Measurements from ENCODE around the gene FASTK.

FASTK gene

GRCh38 chr7:151088019-151088855, 7.6 kb upstream of the FASTK start:
- H3K27ac ChIP-seq = peak overlapping the region; percentile 96
- TF ChIP-seq CTCF (conservative IDR thresholded peaks at IDR 0.05) (no peak), ZFX (IDR thresholded peaks at IDR 0.05) (peak; percentile 5; the same call in 1 of the 2 replicates)

GRCh38 chr7:151087245-151088018, 6.8 kb upstream of the FASTK start:
- peak overlapping the region; percentile 96 for H3K27ac ChIP-seq
- TF ChIP-seq CTCF (conservative IDR thresholded peaks at IDR 0.05) (peak; percentile 74), ZFX (IDR thresholded peaks at IDR 0.05) (peak; percentile 95)

GRCh38 chr7:151086802-151087244, 6.2 kb upstream of the FASTK start:
- TF ChIP-seq ZFX (IDR thresholded peaks at IDR 0.05) = no peak
- no peak for TF ChIP-seq CTCF (conservative IDR thresholded peaks at IDR 0.05)
- peak overlapping the region; percentile 96 for H3K27ac ChIP-seq

- no peak for TF ChIP-seq CTCF (conservative IDR thresholded peaks at IDR 0.05)
- TF ChIP-seq ZFX (IDR thresholded peaks at IDR 0.05) = no peak
- peak within 1 kb of the TSS; percentile 96 for H3K27ac ChIP-seq
Observed at GRCh38 chr7:151085691-151086620, 5.3 kb upstream of the FASTK start, which contains the start of gene AGAP3. Gene AGAP3, plus strand, starts transcription at chr7:151086475. Its CDS starts 267 bp downstream, at chr7:151086742.

GRCh38 chr7:151085329-151085690, 4.7 kb upstream of the FASTK start:
- no peak for TF ChIP-seq CTCF (conservative IDR thresholded peaks at IDR 0.05)
- no peak for TF ChIP-seq ZFX (IDR thresholded peaks at IDR 0.05)
- H3K27ac ChIP-seq = peak overlapping the region; percentile 96

GRCh38 chr7:151083824-151084160, 3.2 kb upstream of the FASTK start:
- H3K27ac ChIP-seq = peak overlapping the region; percentile 98
- TF ChIP-seq ZFX (IDR thresholded peaks at IDR 0.05) = no peak
- TF ChIP-seq CTCF (conservative IDR thresholded peaks at IDR 0.05) = no peak
